HepG2 (cell line): ENCODE results near the gene SHROOM1. TPM values are rescaled to one million over a fixed set of nuclear protein-coding genes. Genes with fewer than 3 reads are reported as not detected.
A peak's percentile ranks its signal among the peaks of the same experiment; 100 is the strongest.

Experiments used
- BRD4 ChIP-seq: sonication (generic); formaldehyde crosslinking; IDR thresholded peaks from 2 replicates; pipeline ENCODE4 v1.4.0; 2020; ENCODE audit warnings: missing genetic modification reagents
- CAMTA2 ChIP-seq: sonication (generic); formaldehyde crosslinking; IDR thresholded peaks from 2 replicates; pipeline ENCODE4 v1.4.0; 2020; ENCODE audit warnings: mild to moderate bottlenecking, missing genetic modification reagents, borderline replicate concordance
- FOXP4 ChIP-seq: sonication (generic); formaldehyde crosslinking; IDR thresholded peaks from 2 replicates; pipeline ENCODE4 v1.4.0; 2020; ENCODE audit warnings: missing genetic modification reagents
- HDAC2 ChIP-seq: sonication (generic); formaldehyde crosslinking; IDR thresholded peaks from 2 replicates; pipeline ENCODE4 v1.4.0; 2020; ENCODE audit warnings: missing genetic modification reagents
- HOXA7 ChIP-seq: sonication (generic); formaldehyde crosslinking; IDR thresholded peaks from 2 replicates; pipeline ENCODE4 v1.8.1; 2022; ENCODE audit warnings: mild to moderate bottlenecking, missing genetic modification reagents, moderate library complexity
- RBAK ChIP-seq: sonication (generic); formaldehyde crosslinking; IDR thresholded peaks from 2 replicates; pipeline ENCODE4 v1.5.1; 2020; ENCODE audit warnings: mild to moderate bottlenecking, missing genetic modification reagents
- RXRB ChIP-seq: IDR thresholded peaks from 2 replicates; pipeline ENCODE4 v1.6.1; 2016; ENCODE audit warnings: borderline replicate concordance, missing genetic modification reagents, missing compliant biosample characterization
- SP140L ChIP-seq: sonication (generic); formaldehyde crosslinking; IDR thresholded peaks from 2 replicates; pipeline ENCODE4 v1.4.0; 2020; ENCODE audit warnings: missing genetic modification reagents, borderline replicate concordance
- THAP11 ChIP-seq: IDR thresholded peaks from 2 replicates; pipeline ENCODE4 v1.6.1; 2016; ENCODE audit warnings: missing biosample characterization, missing genetic modification reagents
- ZNF235 ChIP-seq: sonication (generic); formaldehyde crosslinking; IDR thresholded peaks from 2 replicates; pipeline ENCODE4 v1.8.1; 2023; ENCODE audit warnings: mild to moderate bottlenecking, missing genetic modification reagents, borderline replicate concordance
- ZNF260 ChIP-seq: sonication (generic); formaldehyde crosslinking; IDR thresholded peaks from 2 replicates; pipeline ENCODE4 v1.4.0; 2020; ENCODE audit warnings: missing genetic modification reagents, low read depth, mild to moderate bottlenecking, borderline replicate concordance
- ZNF549 ChIP-seq: sonication (generic); formaldehyde crosslinking; IDR thresholded peaks from 2 replicates; pipeline ENCODE4 v1.5.0; 2020; ENCODE audit warnings: missing genetic modification reagents
- ZNF567 ChIP-seq: sonication (generic); formaldehyde crosslinking; IDR thresholded peaks from 2 replicates; pipeline ENCODE4 v1.8.1; 2023; ENCODE audit warnings: mild to moderate bottlenecking, missing genetic modification reagents, borderline replicate concordance
- ZNF616 ChIP-seq: sonication (generic); formaldehyde crosslinking; IDR thresholded peaks from 2 replicates; pipeline ENCODE4 v1.5.0; 2020; ENCODE audit warnings: low read depth, mild to moderate bottlenecking, missing genetic modification reagents
- ZNF781 ChIP-seq: sonication (generic); formaldehyde crosslinking; IDR thresholded peaks from 2 replicates; pipeline ENCODE4 v1.5.1; 2020; ENCODE audit warnings: borderline replicate concordance, mild to moderate bottlenecking, missing genetic modification reagents; ENCODE audit errors: not compliant biosample characterization
- polyA plus RNA-seq, 8 experiments: library from polyadenylated mRNA; depleted of rRNA in 3 of 8; stranded (reverse) in 7 of 8; unstranded in 1 of 8; fragments of >200 nt; fragmentation: Illumina TruSeq in 4 of 8; extraction: Trizol in 4 of 8; gene quantifications; 2 replicates each; pipeline versions ENCODE4 v1.2.1 to v1.2.3, GENCODE V29; 2011 to 2016; ENCODE audit warnings: low read depth in 4 of 8, missing spikeins in 1 of 8, mixed read lengths in 1 of 8; ENCODE audit not compliant: insufficient read depth in 1 of 8
- total RNA-seq, 5 experiments: library from RNA; depleted of rRNA; stranded (reverse); fragments of >200 nt; fragmentation: Illumina TruSeq; extraction: Trizol; gene quantifications; 2 replicates each; pipeline ENCODE4 v1.2.3, GENCODE V29; 2016; ENCODE audit warnings: low read depth in 1 of 5
- TF ChIP-seq, protein P1 (sequence below): sonication (generic); formaldehyde crosslinking; IDR thresholded peaks from 2 replicates; pipeline ENCODE4 v1.8.1; 2023; ENCODE audit warnings: mild to moderate bottlenecking, moderate library complexity, missing genetic modification reagents
- TF ChIP-seq, protein P2 (sequence below): sonication (generic); formaldehyde crosslinking; IDR thresholded peaks from 2 replicates; pipeline ENCODE4 v1.9.0; 2021; ENCODE audit warnings: mild to moderate bottlenecking, missing genetic modification reagents
- TF ChIP-seq, protein P3 (sequence below): sonication (generic); formaldehyde crosslinking; IDR thresholded peaks from 2 replicates; pipeline ENCODE4 v1.4.0; 2020; ENCODE audit warnings: missing genetic modification reagents, borderline replicate concordance

The SHROOM1 gene
- total and polyA plus RNA-seq, 2 of the 13 experiments (the other 11 are each of a cell fraction or from before 2014, with no cell fraction given): 18.2 to 25.7 TPM

DNA sequence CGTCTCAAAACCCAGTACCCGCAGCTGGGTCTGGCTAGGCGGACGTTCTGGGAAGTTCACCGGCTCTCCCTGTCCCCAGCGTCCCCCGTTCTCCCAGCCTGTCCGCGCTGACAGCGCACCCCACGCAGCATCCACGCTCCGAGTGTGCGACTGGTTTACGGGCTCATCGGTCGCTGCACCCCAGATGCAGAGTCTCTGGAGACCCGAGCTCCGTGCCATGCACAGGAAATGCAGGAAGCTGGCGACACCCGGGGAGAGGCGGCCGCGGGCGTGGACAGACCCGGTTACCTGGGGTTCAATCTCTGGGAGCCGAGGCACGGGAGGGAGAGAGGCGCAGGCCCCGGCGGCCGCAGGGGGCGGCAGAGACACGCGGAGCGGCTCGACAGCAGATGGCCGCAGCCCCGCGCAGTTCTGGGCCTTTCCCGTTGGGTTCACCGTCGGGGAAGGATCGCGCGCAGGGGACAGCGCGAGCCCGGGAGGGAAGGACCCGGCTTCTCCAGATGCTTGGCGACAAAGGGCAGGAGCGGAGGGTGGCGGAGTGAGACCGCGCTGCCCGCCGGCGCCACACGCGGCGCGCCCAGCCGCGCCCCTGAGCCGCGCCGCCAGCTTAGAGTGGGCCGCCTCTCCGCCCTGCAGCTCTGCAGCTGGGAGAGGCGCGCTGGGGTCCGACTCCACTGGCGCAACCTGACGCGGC is 558 bp downstream of the SHROOM1 start (continued):
- TF ChIP-seq THAP11 (CRISPR knock-in tag): 0 out of 2 replicates have a peak, but pooled peaks have one; percentile 21
- TF ChIP-seq ZNF567 (CRISPR knock-in tag): no peak
- TF ChIP-seq SP140L (CRISPR knock-in tag): 0 out of 2 replicates have a peak, but pooled peaks have one; percentile 52
- no peak for TF ChIP-seq ZNF549 (CRISPR knock-in tag)
- TF ChIP-seq FOXP4 (CRISPR knock-in tag): peak; percentile 57
- TF ChIP-seq HOXA7 (CRISPR knock-in tag): no peak
- TF ChIP-seq, protein P1, sequence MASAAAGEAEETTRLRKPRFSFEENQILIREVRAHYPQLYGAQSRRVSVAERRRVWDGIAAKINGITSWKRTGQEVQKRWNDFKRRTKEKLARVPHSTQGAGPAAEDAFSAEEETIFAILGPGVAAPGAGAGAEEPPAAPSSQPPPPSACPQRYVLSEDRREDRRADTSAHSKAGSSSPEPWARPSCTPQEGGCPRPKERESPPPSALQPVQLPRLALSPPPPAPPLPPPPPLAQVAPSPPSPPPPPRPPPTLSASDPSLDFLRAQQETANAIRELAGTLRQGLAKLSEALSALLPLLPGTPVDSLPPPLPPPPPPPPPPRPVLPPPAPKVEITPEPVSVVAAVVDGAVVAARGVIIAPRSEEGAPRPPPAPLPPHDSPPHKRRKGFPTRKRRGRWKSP: no peak
- TF ChIP-seq BRD4 (CRISPR knock-in tag): peak; percentile 30; the same call in 1 of the 2 replicates
- TF ChIP-seq CAMTA2 (CRISPR knock-in tag): 0 out of 2 replicates have a peak, but pooled peaks have one; percentile 2
- TF ChIP-seq, protein P2, sequence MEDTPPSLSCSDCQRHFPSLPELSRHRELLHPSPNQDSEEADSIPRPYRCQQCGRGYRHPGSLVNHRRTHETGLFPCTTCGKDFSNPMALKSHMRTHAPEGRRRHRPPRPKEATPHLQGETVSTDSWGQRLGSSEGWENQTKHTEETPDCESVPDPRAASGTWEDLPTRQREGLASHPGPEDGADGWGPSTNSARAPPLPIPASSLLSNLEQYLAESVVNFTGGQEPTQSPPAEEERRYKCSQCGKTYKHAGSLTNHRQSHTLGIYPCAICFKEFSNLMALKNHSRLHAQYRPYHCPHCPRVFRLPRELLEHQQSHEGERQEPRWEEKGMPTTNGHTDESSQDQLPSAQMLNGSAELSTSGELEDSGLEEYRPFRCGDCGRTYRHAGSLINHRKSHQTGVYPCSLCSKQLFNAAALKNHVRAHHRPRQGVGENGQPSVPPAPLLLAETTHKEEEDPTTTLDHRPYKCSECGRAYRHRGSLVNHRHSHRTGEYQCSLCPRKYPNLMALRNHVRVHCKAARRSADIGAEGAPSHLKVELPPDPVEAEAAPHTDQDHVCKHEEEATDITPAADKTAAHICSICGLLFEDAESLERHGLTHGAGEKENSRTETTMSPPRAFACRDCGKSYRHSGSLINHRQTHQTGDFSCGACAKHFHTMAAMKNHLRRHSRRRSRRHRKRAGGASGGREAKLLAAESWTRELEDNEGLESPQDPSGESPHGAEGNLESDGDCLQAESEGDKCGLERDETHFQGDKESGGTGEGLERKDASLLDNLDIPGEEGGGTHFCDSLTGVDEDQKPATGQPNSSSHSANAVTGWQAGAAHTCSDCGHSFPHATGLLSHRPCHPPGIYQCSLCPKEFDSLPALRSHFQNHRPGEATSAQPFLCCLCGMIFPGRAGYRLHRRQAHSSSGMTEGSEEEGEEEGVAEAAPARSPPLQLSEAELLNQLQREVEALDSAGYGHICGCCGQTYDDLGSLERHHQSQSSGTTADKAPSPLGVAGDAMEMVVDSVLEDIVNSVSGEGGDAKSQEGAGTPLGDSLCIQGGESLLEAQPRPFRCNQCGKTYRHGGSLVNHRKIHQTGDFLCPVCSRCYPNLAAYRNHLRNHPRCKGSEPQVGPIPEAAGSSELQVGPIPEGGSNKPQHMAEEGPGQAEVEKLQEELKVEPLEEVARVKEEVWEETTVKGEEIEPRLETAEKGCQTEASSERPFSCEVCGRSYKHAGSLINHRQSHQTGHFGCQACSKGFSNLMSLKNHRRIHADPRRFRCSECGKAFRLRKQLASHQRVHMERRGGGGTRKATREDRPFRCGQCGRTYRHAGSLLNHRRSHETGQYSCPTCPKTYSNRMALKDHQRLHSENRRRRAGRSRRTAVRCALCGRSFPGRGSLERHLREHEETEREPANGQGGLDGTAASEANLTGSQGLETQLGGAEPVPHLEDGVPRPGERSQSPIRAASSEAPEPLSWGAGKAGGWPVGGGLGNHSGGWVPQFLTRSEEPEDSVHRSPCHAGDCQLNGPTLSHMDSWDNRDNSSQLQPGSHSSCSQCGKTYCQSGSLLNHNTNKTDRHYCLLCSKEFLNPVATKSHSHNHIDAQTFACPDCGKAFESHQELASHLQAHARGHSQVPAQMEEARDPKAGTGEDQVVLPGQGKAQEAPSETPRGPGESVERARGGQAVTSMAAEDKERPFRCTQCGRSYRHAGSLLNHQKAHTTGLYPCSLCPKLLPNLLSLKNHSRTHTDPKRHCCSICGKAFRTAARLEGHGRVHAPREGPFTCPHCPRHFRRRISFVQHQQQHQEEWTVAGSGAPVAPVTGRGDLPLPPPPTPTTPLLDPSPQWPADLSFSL (CRISPR knock-in tag): peak; percentile 54; the same call in 1 of the 2 replicates
- no peak for TF ChIP-seq ZNF616
- TF ChIP-seq ZNF260: no peak
- TF ChIP-seq ZNF235: peak; percentile 61; the same call in 1 of the 2 replicates
- TF ChIP-seq RBAK: no peak
- TF ChIP-seq RXRB: peak; percentile 19; the same call in 1 of the 2 replicates
- peak; percentile 55 for TF ChIP-seq ZNF781 (CRISPR knock-in tag)
- TF ChIP-seq HDAC2: no peak
- TF ChIP-seq, protein P3, sequence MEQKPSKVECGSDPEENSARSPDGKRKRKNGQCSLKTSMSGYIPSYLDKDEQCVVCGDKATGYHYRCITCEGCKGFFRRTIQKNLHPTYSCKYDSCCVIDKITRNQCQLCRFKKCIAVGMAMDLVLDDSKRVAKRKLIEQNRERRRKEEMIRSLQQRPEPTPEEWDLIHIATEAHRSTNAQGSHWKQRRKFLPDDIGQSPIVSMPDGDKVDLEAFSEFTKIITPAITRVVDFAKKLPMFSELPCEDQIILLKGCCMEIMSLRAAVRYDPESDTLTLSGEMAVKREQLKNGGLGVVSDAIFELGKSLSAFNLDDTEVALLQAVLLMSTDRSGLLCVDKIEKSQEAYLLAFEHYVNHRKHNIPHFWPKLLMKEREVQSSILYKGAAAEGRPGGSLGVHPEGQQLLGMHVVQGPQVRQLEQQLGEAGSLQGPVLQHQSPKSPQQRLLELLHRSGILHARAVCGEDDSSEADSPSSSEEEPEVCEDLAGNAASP (CRISPR knock-in tag): 0 out of 2 replicates have a peak, but pooled peaks have one; percentile 19
